Measurements from ENCODE around the gene SIRPB2.

GRCh38 chr20:1528811-1529210 is 37.6 kb upstream of the SIRPB2 start:
- TF ChIP-seq, protein P1, sequence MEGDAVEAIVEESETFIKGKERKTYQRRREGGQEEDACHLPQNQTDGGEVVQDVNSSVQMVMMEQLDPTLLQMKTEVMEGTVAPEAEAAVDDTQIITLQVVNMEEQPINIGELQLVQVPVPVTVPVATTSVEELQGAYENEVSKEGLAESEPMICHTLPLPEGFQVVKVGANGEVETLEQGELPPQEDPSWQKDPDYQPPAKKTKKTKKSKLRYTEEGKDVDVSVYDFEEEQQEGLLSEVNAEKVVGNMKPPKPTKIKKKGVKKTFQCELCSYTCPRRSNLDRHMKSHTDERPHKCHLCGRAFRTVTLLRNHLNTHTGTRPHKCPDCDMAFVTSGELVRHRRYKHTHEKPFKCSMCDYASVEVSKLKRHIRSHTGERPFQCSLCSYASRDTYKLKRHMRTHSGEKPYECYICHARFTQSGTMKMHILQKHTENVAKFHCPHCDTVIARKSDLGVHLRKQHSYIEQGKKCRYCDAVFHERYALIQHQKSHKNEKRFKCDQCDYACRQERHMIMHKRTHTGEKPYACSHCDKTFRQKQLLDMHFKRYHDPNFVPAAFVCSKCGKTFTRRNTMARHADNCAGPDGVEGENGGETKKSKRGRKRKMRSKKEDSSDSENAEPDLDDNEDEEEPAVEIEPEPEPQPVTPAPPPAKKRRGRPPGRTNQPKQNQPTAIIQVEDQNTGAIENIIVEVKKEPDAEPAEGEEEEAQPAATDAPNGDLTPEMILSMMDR (IDR thresholded peaks at IDR 0.05) = no peak
- no peak for TF ChIP-seq POLR2A (IDR thresholded peaks at IDR 0.05; ENCODE audit: low read depth)
- TF ChIP-seq EP300 (IDR thresholded peaks at IDR 0.05) = no peak
- no peak for TF ChIP-seq POLR2AphosphoS5 (IDR thresholded peaks at IDR 0.05)
